NCI-H460 (cell line): ENCODE data around the gene AOAH. TPM values are rescaled to one million over a fixed set of nuclear protein-coding genes. Genes with fewer than 3 reads are reported as not detected.
"Not testable (repeated sequence)": the region's sequence is repeated elsewhere in the genome, so short reads cannot be mapped to it uniquely, and the experiment has no call there.

Source experiments
- DNase-seq: peaks from one replicate; pipeline ENCODE4 v3.0.0-alpha.2; 2016; ENCODE audit warnings: low read depth; ENCODE audit errors: extremely low read depth
- total RNA-seq: library from RNA; depleted of rRNA; stranded (reverse); fragments of >200 nt; shearing (Covaris generic); gene quantifications from 2 replicates; pipeline ENCODE4 v1.2.3, GENCODE V29; 2014

Gene AOAH
- total RNA-seq, 1 experiment from 2014 or later = 0.10 TPM

DNA sequence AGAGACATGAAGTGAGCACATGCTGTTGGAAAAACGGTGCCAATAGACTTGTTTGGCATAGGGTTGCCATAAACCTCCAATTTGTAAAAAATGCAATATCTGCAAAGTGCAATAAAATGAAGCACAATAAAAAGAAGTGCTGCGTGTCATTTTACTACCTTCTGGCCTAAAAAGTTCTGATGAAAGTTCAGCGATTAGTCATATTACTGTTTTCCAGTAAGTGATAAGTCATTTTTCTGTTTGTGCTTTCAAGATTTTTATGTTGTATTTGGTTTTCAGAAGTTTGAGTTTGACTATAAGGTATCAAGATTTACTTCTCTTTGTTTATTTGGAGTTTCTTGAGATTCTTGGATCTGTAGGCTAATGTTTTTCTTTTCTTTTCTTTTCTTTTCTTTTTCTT lies 16.8 kb downstream of the AOAH start:
- no peak for DNase-seq

DNA sequence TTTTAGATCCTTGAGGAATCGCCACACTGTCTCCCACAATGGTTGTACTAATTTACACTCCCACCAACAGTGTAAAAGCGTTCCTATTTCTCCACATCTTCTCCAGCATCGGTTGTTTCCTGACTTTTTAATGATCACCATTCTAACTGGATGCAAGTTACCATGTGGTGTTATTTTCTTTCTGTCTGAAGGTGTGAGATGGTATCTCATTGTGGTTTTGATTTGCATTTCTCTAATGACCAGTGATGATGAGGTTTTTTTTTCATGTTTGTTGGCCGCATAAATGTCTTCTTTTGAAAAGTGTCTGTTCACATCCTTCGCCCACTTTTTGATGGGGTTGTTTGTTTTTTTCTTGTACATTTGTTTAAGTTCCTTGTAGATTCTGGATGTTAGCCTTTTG lies 20.4 kb downstream of the AOAH start:
- DNase-seq = not testable (repeated sequence)

DNA sequence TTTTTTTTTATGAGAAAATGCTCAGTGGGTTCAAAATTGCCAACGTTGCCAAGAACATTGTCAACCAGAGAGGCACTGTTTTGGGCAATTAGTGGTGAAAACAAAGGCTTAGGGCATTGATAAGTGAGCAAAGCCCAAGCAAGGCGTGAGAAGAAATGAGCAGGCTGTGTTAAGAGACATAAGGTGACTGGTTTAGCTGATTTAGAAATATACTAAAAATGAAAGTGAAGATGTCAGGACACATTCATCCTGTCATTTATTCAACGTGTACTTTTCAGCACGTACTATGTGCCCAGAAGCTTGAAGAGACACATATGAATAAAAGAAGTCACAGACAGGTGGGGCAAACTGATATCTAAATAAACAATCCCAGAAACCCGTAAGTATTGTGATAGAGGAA lies 31.8 kb downstream of the AOAH start:
- no peak for DNase-seq

DNA sequence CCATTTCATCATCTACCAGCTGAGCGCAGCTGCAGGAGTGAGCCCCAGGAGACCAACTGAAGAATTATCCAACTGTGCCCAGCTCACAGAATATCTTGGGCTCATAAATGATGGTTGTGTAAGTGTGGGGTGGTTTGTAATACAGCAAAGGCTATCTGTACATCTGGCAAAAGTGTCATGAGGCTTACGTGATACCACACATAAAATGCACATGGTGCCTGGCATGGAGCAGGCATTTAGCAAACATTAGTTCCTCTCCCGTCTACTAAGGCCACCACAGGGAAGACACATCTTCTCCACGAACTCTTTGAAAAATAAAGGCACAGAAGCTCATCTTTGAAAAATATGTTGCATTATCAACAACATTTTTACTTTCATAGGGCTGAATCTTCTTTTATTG lies 32.3 kb downstream of the AOAH start:
- DNase-seq = no peak

DNA sequence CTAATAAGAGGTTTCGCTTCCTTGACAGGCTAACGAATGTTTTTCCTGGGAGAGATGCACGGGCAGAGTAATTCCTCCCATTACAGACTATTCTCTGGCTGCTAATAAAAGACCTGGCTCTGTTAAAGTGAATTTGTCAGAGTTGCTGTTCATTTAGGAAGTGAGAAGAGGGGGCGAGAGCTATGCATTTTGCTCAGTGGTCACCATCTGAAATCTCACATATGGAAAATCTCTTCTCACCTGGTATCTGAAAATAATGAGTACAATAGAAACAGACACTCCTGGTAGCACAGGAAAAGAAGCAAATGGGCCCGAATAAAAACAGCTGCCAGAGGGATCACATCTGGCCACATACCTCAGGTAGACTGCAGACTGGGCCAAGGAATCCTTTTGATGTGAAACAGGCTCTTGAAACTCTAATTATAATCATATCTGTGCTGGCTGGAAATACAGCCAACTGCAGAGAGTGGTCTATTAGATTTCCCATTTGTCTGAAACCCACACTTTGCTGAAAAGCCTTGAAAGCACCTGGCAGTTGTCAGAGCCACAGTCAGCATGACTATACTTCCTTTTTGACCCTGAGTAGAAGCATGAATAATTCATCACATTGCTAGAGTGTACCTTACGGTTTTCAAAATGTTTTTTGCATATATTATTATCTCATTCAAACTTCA lies 33.6 kb downstream of the AOAH start:
- no peak for DNase-seq

DNA sequence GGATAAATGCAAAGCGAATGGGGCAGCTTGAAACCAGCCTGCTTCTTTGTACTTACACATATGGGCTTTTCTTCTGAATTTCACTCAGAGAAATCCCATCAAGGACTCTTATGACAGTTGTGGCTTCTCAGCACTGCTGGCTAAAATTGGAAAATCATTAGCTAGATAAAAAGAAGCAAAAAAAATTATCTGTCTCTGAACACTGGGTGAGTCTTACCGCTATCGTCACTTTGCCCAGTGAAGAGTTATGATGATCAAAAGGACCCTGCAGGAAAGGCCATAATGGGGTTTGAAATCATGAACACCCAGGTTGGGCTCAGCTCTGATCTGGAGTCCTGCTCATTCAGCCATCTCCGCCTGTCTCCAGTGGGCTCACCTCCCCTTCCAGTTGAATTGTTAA lies 34.3 kb downstream of the AOAH start:
- DNase-seq = no peak

DNA sequence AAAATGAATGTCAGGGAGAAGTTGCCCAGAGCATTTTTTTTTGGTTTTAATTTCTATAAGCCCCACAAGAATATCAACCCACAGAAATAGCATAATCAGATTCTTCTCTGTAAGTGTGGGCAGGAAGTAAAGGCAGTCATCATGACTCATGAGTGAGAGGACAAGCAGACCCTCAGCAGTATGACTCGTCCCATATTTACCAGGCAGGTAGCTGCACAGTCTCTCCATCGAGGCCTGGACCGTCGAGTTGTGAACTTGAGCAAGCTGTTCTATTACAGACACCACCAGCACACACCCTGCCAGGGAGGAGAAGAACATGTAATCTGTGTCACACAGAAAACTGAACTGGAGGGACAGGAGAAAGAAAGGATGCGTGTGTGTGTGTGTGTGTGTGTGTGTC lies 37.8 kb downstream of the AOAH start:
- DNase-seq = no peak

DNA sequence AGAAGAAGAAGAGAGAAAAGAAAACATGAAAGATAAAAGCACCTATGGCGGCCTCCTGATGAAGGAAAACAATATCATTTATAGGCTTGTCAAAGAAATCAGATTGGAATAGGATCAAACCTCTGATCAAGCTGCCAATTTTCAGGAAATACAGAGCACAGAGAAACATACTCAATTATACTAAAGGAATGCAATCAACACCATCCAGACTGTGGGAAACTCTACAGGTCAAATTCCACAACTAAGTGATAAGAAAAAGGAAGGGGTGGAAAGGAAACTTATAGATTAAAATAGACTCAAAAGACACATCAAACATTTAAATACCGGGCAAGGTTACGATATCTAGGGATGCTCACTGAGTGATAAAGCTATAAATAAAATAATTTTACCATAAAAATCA lies 39.3 kb downstream of the AOAH start:
- no peak for DNase-seq

DNA sequence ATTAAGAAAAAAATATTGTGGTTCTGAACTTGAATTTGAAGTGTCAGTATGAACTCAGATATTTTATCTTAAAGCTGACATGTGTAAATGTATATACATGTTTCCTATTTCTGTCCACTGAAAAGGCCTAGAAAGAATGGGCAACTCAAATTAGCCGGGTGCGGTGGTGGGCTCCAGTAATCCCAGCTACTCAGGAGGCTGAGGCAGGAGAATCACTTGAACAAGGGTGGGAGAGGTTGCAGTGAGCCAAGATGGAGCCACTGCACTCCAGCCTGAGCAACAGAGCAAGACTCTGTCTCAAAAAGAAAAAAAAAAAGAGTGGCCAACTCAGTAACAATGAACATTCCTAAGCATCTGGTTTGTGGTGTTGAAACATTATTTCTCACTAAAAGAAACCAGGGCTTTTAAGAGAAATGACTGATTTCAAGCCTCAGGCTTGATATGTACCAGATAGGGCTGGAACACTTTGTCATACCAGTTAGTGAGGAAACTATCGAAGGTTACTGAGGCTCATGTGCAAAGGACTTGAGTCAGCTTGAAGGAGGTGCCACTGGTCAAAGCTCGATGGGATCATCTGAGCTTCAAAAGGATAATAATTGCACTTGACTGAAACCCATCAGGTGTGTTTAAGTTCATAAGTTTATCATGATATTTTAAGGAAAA lies 40.5 kb downstream of the AOAH start:
- DNase-seq = no peak

DNA sequence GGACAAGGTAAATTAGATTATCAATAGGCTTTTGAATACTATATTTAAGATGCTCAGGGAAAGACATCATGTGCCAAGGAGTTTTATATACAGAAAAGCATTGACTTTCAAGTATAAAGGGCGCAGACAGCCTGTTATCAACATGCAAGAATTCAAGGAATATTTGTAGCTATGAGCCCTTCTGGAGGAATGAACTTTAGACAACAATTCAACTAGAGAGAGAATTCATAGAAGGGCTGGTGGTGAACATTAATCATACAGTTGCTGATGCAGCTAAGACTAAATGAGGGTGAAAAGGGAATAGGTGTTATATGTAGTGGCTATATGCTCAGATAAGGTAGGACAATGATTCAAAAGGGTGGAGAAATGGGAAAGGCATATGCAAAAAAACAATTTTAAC lies 41.2 kb downstream of the AOAH start:
- no peak for DNase-seq

DNA sequence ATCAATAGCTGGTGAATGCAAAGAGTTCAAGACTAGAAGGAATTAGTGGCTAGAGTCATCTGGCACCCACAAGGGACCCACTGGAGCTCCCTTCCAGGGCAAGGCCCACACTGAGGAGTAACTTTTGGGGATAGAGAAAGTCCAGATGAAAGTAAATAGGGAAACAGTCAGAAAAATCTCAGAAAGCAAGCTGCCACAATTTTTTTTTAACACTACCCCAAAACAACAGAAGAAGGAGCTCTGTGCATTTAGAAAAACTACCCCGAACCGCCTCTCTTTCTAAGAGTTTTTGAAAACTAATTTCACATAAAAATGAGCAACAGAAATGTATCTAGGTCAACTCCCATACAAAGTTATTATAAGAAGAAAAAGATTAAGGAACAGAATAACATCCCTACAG lies 42.2 kb downstream of the AOAH start:
- DNase-seq = no peak

DNA sequence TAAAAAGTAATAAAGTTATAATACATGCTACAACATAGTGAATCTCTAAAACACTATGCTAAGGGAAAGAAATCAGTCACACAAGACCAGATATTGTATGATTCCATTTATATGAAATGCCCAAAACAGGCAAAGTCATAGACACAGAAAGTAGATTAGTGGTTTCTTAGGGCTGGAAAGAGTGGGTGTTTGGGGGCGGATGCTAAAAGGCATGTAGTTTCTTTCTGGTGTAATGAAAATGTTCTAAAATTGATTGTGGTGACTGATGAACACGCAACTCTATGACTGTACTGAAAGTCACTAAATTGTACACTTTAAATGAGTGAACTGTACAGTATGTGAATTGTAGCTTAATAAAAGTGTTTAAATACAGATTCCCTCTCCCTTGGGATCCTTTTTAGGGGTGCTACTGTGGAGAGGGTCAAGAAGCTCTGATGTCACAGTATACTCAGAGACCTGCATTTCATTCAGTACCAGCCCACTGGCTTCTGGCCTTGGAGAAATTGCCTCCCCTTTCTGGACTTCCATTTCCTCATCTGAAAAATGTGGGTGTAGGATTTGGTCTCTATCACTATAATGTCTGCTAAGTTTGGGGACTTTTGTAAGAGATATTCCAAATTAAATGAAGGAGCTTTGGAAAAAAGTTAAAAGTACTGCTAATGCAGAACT lies 46.4 kb downstream of the AOAH start:
- no peak for DNase-seq

DNA sequence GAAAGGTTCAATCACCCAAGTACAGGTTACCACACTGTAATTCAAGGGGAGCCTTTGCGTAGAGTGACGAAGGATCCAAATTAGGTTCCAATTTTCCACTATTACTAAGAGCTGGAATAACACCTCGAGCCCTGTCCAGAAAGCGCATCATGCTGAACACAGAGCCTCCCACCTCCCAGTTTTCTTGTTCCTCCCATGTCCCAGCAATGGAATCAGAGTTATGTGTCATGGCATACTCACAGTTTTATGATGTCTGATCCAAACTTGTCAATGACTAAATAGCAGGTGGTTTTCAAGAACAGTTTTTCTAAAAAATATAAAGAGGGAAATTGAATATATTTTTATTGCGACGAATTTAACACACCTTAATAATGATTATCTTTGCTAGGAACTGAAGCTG lies 50.6 kb downstream of the AOAH start:
- DNase-seq = no peak

DNA sequence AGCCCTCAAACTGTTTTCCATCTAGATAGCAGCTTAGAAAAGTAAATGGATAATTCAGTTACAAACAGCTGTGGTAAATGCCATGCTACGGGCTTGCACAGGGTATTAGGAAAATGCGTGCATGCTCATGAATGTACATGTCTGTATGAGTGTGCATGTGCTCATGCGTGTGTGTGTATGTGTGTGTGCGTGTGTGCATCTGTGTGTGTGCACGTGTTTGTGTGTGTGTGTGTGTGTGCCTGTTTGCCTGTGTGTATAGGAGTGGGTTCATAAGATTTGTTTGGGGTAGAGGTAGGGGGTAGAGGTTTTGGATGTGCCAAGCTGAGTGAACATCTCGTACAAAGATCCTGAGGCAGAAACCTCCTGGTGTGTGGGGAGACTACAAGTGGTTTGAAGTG lies 52.9 kb downstream of the AOAH start:
- no peak for DNase-seq

DNA sequence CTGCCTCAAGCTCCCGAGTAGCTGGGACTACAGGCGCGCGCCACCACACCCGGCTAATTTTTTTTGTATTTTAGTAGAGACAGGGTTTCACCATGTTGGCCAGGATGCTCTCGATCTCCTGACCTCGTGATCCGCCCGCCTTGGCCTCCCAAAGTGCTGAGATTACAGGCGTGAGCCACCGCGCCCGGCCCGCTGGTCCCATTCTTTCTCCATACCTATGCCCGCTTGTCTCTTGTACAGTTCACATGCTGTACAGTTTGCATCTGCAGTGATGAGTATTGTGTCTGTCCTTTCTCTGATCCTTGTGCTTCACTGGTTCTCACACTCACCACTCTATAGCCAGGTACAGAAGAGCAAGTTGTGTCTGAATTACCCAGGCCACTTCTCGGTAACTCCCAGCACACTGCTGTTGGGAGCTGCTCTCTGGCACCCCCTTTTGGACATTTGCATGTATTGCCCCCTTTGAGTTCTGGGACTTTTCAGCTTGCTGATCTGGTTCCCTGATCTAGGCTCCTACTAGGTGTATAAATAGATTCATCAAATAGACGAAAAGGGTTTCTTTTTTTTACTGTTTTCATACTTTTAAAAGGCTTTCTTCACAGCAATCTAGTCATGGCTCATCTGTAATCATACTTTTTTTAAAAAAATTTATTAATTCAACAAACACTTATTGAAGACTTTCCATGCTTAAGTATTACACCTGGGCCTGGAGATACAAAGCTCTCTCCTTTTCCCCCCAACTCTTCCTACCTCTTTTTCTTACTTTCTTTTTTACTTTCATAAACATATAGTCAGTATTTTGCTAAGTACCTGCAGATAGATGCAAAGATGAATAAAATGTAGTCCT lies 53.5 kb downstream of the AOAH start:
- DNase-seq = peak; percentile 68

DNA sequence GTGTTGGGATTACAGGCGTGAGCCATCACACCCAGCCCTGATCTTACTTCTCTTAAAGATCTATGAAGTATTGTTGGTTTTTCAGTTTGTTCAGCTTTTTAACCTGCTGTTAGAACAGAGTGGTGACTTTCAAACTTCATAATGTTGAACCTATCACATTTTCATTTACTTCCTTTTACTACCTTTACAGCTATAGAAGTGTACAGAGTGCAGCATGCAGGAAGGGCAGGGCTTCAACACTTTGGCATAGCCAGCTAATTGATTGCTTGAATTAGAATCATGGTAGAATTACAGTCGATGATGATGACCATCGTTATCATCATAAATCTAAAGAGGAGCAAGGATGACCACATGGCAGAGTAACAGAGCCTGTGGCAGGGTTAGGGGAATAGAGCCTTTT lies 55.5 kb downstream of the AOAH start:
- no peak for DNase-seq

DNA sequence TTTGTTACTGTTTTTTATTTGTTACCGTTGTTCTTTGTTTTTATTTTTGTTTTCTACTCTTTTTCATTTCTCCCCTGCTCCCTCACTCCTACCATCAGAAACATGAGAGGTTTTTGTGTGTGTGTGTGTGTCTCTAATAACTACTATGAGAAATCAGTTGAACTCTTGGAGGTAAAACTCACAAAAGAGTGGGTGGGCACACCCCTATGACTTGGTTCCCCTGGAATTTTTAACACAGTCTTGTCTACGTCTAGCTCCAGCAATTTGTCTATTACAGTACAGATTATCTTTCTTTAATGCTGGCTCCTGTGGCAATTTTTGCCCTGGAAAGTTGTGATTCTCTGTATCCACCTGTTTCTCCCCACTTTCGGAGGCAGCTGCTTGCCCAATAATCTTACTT lies 56.2 kb downstream of the AOAH start:
- no peak for DNase-seq

DNA sequence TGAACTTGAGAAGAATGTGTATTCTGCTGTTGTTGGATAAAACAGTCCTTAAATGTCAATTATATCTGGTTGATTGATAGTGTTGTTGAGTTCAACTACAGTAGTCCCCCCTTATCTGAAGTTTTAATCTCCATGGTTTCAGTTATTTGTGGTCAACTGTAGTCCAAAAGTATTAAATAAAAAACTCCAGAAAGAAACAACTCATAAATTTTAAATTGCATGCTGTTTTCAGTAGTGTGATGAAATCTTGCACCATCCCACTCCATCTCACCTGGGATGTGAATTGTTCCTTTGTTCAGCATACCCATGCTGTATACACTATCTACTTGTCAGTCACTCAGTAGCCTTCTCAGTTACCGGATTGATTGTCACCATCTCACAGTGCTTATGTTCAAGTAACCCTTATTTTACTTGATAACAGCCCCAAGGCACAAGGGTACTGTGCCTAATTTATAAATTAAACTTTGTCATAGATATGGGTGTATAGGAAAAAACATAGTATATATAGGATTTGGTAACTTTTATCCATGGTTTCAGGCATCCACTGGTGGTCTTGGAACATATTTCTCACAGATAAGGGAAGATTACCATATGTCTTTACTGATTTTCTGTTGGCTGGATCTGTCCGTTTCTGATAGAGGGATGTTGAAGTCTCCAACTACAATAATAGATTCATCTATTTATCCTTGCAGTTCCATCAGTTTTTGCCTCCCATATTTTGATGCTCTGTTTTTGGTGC lies 57.1 kb downstream of the AOAH start:
- no peak for DNase-seq

DNA sequence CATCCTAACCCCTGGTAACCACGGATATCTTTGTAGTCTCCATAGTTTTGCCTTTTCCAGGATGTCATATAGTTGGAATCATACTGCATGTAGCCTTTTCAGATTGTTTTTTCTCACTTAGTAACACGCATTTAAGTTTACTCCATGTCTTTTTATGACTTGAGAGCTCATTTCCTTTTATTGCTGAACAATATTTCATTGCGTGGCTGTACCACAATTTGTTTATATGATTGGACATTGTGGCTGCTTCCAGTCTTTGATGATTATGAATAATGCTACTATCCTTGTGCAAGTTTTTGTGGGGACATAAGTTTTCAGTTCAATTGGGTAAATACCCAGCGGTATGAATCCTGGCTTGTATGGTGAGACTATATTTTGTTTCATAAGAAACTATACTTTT lies 60.8 kb downstream of the AOAH start:
- no peak for DNase-seq

DNA sequence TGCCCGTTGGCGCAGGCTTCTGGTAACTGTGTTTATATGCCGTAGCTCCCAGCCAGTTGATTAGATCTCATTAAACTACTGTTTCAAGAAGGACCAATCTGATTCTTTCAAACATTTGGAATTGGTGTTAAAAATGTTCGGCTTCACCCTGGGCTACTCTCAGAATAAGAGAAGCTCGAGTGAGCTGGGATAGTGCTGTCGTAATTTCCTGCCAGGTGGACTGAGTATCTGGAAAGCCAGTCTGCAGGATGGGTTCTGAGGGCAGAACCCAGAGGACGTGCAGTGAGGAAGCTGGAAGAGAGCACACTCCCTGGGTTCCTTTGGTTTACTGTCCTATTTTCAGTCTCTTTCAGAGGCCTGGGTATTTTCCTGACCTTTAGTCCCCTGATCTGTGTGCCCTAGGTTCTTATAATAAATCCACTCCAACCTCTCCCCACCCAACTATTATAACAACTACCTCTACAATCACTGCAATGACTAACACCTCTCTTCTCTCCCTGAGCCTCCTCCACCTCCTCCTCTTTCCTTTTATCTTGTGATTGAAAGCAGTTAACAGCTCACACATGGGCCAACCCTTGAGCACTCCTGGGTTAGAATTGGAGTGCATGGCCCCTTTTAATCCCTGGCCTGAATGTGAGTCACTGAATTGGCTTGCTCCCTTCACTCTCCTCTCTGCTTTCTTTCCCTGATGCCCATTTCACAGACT lies 63.0 kb downstream of the AOAH start:
- DNase-seq = no peak
